IMR-90 (cell line): Measurements from ENCODE around the gene ZNF597. TPM values are rescaled to one million over a fixed set of nuclear protein-coding genes. Genes with fewer than 3 reads are reported as not detected.

ENCODE experiments used
- ATAC-seq: fragments of 200-7000 bp; cut with Tn5 transposase; 2 replicates; pipeline ENCODE4 v1.9.1; 2020; ENCODE audit warnings: low read depth, mild to moderate bottlenecking, moderate library complexity
- BruUV-seq: library from RNA; stranded (reverse); fragments of 400-500 nt; replicated peaks from 2 replicates; lab custom pipeline; 2021; lab: Mats Ljungman, UMichigan
- CTCF ChIA-PET: fragments of 300-600 bp; formaldehyde crosslinking; extraction: SDS; loops from one replicate; lab custom pipeline; 2021; ENCODE audit warnings: antibody characterized with exemption; lab: Yijun Ruan, JAX
- POLR2A ChIA-PET: fragments of 300-600 bp; sonication (Branson Sonifier 250); formaldehyde crosslinking; loops from one replicate; lab custom pipeline; 2022; ENCODE audit warnings: antibody characterized with exemption; ENCODE audit not compliant: unreplicated experiment; lab: Charles Lee
- DNase-seq: peaks from one replicate; pipeline ENCODE4 v3.0.0; 2013
- H2AFZ ChIP-seq: replicated peaks from 2 replicates; pipeline ENCODE3; 2013; ENCODE audit warnings: low read length, mild to moderate bottlenecking; ENCODE audit not compliant: poor library complexity
- H2AK5ac ChIP-seq: 2 replicates; pipeline ENCODE4 v1.6.1; 2013; ENCODE audit warnings: low read depth, low read length, inconsistent platforms
- H2AK9ac ChIP-seq: replicated peaks from 2 replicates; pipeline ENCODE3; 2013; ENCODE audit warnings: mild to moderate bottlenecking, low read depth, low read length, moderate library complexity; ENCODE audit not compliant: poor library complexity
- H2BK120ac ChIP-seq: 2 replicates; pipeline ENCODE4 v1.6.1; 2013; ENCODE audit warnings: low read depth, low read length, inconsistent platforms
- H2BK15ac ChIP-seq: 3 replicates; pipeline ENCODE4 v1.6.1; 2013; ENCODE audit warnings: low read depth, low read length, inconsistent platforms
- H2BK20ac ChIP-seq: 2 replicates; pipeline ENCODE4 v1.6.1; 2013; ENCODE audit warnings: low read depth, mild to moderate bottlenecking, inconsistent platforms, low read length, moderate library complexity
- H2BK5ac ChIP-seq: 2 replicates; pipeline ENCODE4 v1.6.1; 2013; ENCODE audit warnings: mild to moderate bottlenecking, low read depth, low read length, inconsistent platforms; ENCODE audit not compliant: poor library complexity, severe bottlenecking
- H3K14ac ChIP-seq: replicated peaks from 2 replicates; pipeline ENCODE4 v1.6.1; 2013; ENCODE audit warnings: low read depth, low read length, inconsistent platforms
- H3K18ac ChIP-seq: 2 replicates; pipeline ENCODE4 v1.6.1; 2013; ENCODE audit warnings: low read depth, low read length, control low read depth
- H3K23ac ChIP-seq: 2 replicates; pipeline ENCODE4 v1.6.1; 2013; ENCODE audit warnings: low read depth, low read length, inconsistent platforms
- H3K27ac ChIP-seq: 2 replicates; pipeline ENCODE4 v1.5.1; 2013; ENCODE audit warnings: mild to moderate bottlenecking, control low read depth, low read length; ENCODE audit not compliant: insufficient read depth
- H3K27me3 ChIP-seq: 2 replicates; pipeline ENCODE4 v1.6.1; 2013; ENCODE audit warnings: low read length; ENCODE audit not compliant: control insufficient read depth, insufficient read depth
- H3K36me3 ChIP-seq: 2 replicates; pipeline ENCODE4 v1.6.1; 2013; ENCODE audit warnings: low read length, mixed read lengths; ENCODE audit not compliant: control insufficient read depth, insufficient read depth
- H3K4ac ChIP-seq: 2 replicates; pipeline ENCODE4 v1.6.1; 2013; ENCODE audit warnings: low read depth, low read length, inconsistent platforms
- H3K4me1 ChIP-seq: 2 replicates; pipeline ENCODE4 v1.6.1; 2013; ENCODE audit warnings: low read length, mixed read lengths; ENCODE audit not compliant: control insufficient read depth, insufficient read depth
- H3K4me2 ChIP-seq: 2 replicates; pipeline ENCODE4 v1.6.1; 2013; ENCODE audit warnings: low read depth, mild to moderate bottlenecking, control low read depth, low read length, moderate library complexity
- H3K4me3 ChIP-seq: 2 replicates; pipeline ENCODE4 v1.5.1; 2013; ENCODE audit warnings: low read depth, mild to moderate bottlenecking, control low read depth, low read length, moderate library complexity; ENCODE audit not compliant: insufficient read depth
- H3K56ac ChIP-seq: 2 replicates; pipeline ENCODE4 v1.6.1; 2013; ENCODE audit warnings: low read length, inconsistent platforms; ENCODE audit not compliant: insufficient read depth; ENCODE audit errors: extremely low read depth
- H3K79me1 ChIP-seq, 2 experiments: 2 replicates each; pipeline ENCODE4 v1.6.1; 2013; ENCODE audit warnings: low read length in 2 of 2, inconsistent platforms in 1 of 2, low read depth in 1 of 2
- H3K9ac ChIP-seq: 2 replicates; pipeline ENCODE4 v1.6.1; 2013; ENCODE audit warnings: low read depth, low read length, control low read depth
- H3K9me1 ChIP-seq: 2 replicates; pipeline ENCODE4 v1.6.1; 2013; ENCODE audit warnings: low read length, inconsistent platforms; ENCODE audit not compliant: insufficient read depth
- H3K9me3 ChIP-seq: 2 replicates; pipeline ENCODE4 v1.6.1; 2013; ENCODE audit warnings: low read length; ENCODE audit not compliant: control insufficient read depth, insufficient read depth
- H4K20me1 ChIP-seq: 2 replicates; pipeline ENCODE4 v1.6.1; 2013; ENCODE audit warnings: low read length, inconsistent platforms; ENCODE audit not compliant: insufficient read depth
- H4K5ac ChIP-seq: 2 replicates; pipeline ENCODE4 v1.6.1; 2013; ENCODE audit warnings: mild to moderate bottlenecking, low read depth, low read length, control low read depth
- H4K8ac ChIP-seq, 2 experiments: 2 replicates each; pipeline ENCODE4 v1.6.1; 2013; ENCODE audit warnings: low read depth in 2 of 2, low read length in 2 of 2, control low read depth in 1 of 2, inconsistent platforms in 1 of 2
- H4K91ac ChIP-seq: 2 replicates; pipeline ENCODE4 v1.6.1; 2013; ENCODE audit warnings: low read depth, low read length, inconsistent platforms; ENCODE audit not compliant: insufficient read depth
- CEBPB ChIP-seq: IDR thresholded peaks from 2 replicates; pipeline ENCODE4 v1.6.1; 2012; ENCODE audit warnings: low read depth, low read length, improper control_type of control experiment
- FOS ChIP-seq: fragments of 150-350 bp; IDR thresholded peaks from 2 replicates; pipeline ENCODE4 v1.6.1; 2016; ENCODE audit warnings: low read depth, low read length
- MAFK ChIP-seq: IDR thresholded peaks from 2 replicates; pipeline ENCODE4 v1.6.1; 2012; ENCODE audit warnings: low read depth, low read length, improper control_type of control experiment
- POLR2A ChIP-seq: IDR thresholded peaks from 2 replicates; pipeline ENCODE4 v1.6.1; 2012; ENCODE audit warnings: mild to moderate bottlenecking, low read depth, low read length
- RCOR1 ChIP-seq: IDR thresholded peaks from 2 replicates; pipeline ENCODE4 v1.6.1; 2012; ENCODE audit warnings: mild to moderate bottlenecking, low read length, improper control_type of control experiment; ENCODE audit not compliant: insufficient replicate concordance
- WGBS, 2 experiments: methylation state at CpG; one replicate each; pipeline versions ENCODE4 v1.1.5 to v1.1.7; 2013; ENCODE audit warnings: missing lambda C conversion rate in 2 of 2; ENCODE audit not compliant: insufficient read length in 1 of 2; ENCODE audit errors: extremely low coverage in 2 of 2; 5-methylcytosine and 5-hydroxymethylcytosine counted together
- dilution Hi-C: fragments of 300-500 bp; cut with HindIII; formaldehyde crosslinking; loops from one replicate; pipeline ENCODE4 v1.14.3; 2018; ENCODE audit warnings: low sequenced_read_pairs; ENCODE audit not compliant: unreplicated experiment
- in situ Hi-C: fragments of 300-500 bp; cut with MboI; formaldehyde crosslinking; loops from 3 replicates; pipeline ENCODE4 v1.14.3; 2019; ENCODE audit warnings: low sequenced_read_pairs, inconsistent platforms, mixed read lengths
- intact Hi-C: fragments of 100-400 bp; cut with micrococcal nuclease; formaldehyde crosslinking; loops from 2 replicates; pipeline ENCODE4 v1.10.0; 2022
- polyA plus RNA-seq, 3 experiments: library from polyadenylated mRNA; depleted of rRNA; stranded (reverse); fragments of >200 nt; gene quantifications; 2 replicates each; pipeline ENCODE4 v1.2.3, GENCODE V29; 2012; ENCODE audit warnings: low replicate concordance in 1 of 3
- total RNA-seq: library from RNA; depleted of rRNA; stranded (reverse); fragments of >200 nt; gene quantifications from 2 replicates; pipeline ENCODE4 v1.2.3, GENCODE V29; 2012
- TF ChIP-seq, protein P1 (sequence below): fragments of 150-350 bp; IDR thresholded peaks from 2 replicates; pipeline ENCODE4 v1.6.1; 2016; ENCODE audit warnings: low read depth, mild to moderate bottlenecking, low read length, moderate library complexity, borderline replicate concordance

ZNF597 gene
- total and polyA plus RNA-seq, 2 of the 4 experiments (the other 2 are of a cell fraction) = 0.91 to 3.0 TPM

DNA sequence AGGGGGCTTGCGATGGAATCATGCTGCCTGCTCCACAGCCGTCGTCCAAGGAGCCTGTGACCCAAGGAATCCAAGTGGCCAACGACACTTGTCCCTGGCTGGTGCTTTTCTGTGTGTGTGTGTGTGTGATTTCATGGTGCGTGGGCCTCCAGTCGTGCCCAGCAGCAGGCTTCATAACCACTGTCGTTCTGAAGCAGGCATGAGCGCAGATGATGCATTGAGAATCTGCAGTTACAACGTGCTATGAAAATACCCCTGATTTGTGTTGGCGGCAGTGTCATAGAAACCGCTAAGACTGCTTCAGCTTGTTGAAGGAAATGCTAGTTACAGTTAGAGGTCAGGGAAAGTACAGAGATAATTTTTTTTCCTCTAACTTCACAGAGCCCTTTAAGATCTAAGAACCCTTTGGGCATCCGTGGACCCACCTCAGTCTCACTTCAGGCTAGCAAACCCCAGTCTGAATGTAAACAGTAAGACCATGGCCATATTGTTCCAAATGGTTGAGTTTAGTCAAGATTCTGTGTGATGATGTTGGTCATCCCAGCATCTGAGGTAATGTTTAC lies 36.4 kb upstream of the ZNF597 start:
- ChIA-PET CTCF (no interaction called here), POLR2A (no interaction called here)
- DNase-seq (no peak), ATAC-seq (no peak)
- H3K36me3 ChIP-seq = peaks cover 52% of the 10 kb centered on the region
- no peak overlapping the region for H4K91ac ChIP-seq
- intact Hi-C loops (no loop called here), dilution Hi-C loops (no loop called here), in situ Hi-C loops (no loop called here)
- no peak overlapping the region for H3K27ac ChIP-seq
- no peak overlapping the region for H2AK9ac ChIP-seq
- H2BK20ac ChIP-seq = no peak overlapping the region
- no peaks in the 10 kb centered on the region for H3K9me3 ChIP-seq
- no peaks in the 10 kb centered on the region for H3K27me3 ChIP-seq
- H3K23ac ChIP-seq = no peak overlapping the region
- H3K56ac ChIP-seq = no peak overlapping the region
- H3K4ac ChIP-seq = no peak overlapping the region
- no peak overlapping the region for H4K5ac ChIP-seq
- H3K79me1 ChIP-seq = peaks cover 15 to 66% of the 10 kb centered on the region in 2 experiments
- no peak overlapping the region for H3K9ac ChIP-seq
- no peak overlapping the region for H2BK5ac ChIP-seq
- H2AFZ ChIP-seq = no peak overlapping the region
- peaks cover 11% of the 10 kb centered on the region for H3K9me1 ChIP-seq
- no peak overlapping the region for H2AK5ac ChIP-seq
- no peak overlapping the region for H4K8ac ChIP-seq
- no peaks in the 10 kb centered on the region for H3K4me1 ChIP-seq
- no peak overlapping the region for H3K4me2 ChIP-seq
- BruUV-seq = no TSS peak
- H2BK15ac ChIP-seq = no peak overlapping the region
- no peak for TF ChIP-seq CEBPB
- TF ChIP-seq, protein P1, sequence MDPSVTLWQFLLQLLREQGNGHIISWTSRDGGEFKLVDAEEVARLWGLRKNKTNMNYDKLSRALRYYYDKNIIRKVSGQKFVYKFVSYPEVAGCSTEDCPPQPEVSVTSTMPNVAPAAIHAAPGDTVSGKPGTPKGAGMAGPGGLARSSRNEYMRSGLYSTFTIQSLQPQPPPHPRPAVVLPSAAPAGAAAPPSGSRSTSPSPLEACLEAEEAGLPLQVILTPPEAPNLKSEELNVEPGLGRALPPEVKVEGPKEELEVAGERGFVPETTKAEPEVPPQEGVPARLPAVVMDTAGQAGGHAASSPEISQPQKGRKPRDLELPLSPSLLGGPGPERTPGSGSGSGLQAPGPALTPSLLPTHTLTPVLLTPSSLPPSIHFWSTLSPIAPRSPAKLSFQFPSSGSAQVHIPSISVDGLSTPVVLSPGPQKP = no peak
- no peak for TF ChIP-seq MAFK
- no peak for TF ChIP-seq FOS
- TF ChIP-seq POLR2A = no peak
- TF ChIP-seq RCOR1 = no peak
- no peak overlapping the region for H3K18ac ChIP-seq
- peaks cover 38% of the 10 kb centered on the region for H4K20me1 ChIP-seq
- WGBS, 2 experiments = 88% methylated on average over 7 of the region's 12 CpGs; no CpG with 5 or more reads in 1 of the 2 experiments
- no peak overlapping the region for H3K4me3 ChIP-seq
- H2BK120ac ChIP-seq = no peak overlapping the region
- no peak overlapping the region for H3K14ac ChIP-seq
